Stimulated activated CD4-positive, alpha-beta T cell treated with anti-CD3 and anti-CD28 coated beads, TNF-alpha, amount 100 ng/mL, for 4 hours (primary cell): ENCODE results near the gene GARNL3.
A peak's percentile ranks its signal among the peaks of the same experiment; 100 is the strongest.

ENCODE experiments used
- DNase-seq, 3 experiments: peaks; one replicate each; pipeline ENCODE4 v3.0.0-alpha.2; 2020; ENCODE audit warnings: low read depth in 3 of 3

Gene GARNL3

DNA sequence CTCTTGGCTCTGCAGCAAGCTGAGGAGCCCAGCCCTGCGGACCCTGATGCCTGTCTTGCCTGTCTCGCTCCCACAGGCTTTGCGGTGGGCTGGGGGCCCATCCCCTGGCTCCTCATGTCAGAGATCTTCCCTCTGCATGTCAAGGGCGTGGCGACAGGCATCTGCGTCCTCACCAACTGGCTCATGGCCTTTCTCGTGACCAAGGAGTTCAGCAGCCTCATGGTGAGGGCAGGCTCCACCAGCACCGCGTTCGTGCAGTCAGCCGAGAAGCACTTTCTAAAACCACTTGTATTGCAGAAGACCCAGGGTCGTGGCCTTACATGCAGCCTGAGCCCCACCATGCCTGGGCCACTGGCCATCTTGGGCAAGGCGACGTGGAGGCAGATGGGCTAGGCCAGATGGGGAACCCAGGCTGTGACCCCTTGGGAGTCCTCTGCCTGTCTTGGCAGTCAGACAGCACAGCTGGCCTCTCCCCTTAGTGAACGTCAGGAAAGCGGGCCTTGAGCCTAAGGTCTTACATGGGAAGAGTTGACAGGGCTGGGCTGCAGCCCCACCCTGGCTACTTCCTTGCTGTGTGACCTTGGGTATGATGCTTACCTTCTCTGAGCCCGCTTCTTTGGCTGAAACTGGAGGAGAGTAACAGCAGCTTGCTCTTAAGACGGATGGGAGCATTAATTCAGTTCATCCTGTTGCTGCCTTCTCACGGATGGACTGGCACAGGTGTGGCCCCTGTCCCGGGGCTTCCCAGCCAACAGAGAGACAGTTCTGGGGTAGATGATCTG, 141.0 kb downstream of the GARNL3 start:
- no peak for DNase-seq

DNA sequence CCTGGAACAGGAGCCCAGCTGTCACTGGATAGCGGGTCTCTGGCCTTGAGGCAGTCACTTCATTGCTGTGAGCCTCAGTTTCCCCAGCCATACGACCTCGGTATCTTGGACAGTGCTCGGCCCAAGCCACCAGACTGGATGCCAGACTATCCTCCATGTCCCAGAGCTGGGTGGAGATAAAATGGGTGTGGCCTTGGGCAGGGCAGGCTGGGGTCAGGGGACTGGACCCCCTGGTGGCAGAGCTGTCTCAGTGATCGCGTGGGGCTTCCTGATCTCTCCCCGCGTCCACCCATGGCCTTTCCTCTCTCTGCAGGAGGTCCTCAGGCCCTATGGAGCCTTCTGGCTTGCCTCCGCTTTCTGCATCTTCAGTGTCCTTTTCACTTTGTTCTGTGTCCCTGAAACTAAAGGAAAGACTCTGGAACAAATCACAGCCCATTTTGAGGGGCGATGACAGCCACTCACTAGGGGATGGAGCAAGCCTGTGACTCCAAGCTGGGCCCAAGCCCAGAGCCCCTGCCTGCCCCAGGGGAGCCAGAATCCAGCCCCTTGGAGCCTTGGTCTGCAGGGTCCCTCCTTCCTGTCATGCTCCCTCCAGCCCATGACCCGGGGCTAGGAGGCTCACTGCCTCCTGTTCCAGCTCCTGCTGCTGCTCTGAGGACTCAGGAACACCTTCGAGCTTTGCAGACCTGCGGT, 142.4 kb downstream of the GARNL3 start:
- no peak for DNase-seq

DNA sequence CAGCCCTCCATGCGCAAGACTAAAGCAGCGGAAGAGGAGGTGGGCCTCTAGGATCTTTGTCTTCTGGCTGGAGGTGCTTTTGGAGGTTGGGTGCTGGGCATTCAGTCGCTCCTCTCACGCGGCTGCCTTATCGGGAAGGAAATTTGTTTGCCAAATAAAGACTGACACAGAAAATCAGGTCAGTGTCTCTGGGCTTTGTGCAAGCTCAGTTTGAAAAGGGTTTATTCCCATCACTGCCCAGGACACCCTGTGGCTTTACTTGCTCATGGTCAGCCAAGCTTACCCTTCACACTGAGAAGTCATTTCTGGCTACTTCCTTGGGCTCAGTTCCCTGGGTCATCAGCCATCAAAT, 142.9 kb downstream of the GARNL3 start:
- DNase-seq: no peak

- DNase-seq: no peak
Measured at GRCh38 chr9:127411122-127411521, 146.5 kb downstream of the GARNL3 start.

- no peak for DNase-seq
Measured at GRCh38 chr9:127415141-127415540, 150.6 kb downstream of the GARNL3 start.

GRCh38 chr9:127415657-127416056, 151.1 kb downstream of the GARNL3 start:
- DNase-seq: no peak

DNA sequence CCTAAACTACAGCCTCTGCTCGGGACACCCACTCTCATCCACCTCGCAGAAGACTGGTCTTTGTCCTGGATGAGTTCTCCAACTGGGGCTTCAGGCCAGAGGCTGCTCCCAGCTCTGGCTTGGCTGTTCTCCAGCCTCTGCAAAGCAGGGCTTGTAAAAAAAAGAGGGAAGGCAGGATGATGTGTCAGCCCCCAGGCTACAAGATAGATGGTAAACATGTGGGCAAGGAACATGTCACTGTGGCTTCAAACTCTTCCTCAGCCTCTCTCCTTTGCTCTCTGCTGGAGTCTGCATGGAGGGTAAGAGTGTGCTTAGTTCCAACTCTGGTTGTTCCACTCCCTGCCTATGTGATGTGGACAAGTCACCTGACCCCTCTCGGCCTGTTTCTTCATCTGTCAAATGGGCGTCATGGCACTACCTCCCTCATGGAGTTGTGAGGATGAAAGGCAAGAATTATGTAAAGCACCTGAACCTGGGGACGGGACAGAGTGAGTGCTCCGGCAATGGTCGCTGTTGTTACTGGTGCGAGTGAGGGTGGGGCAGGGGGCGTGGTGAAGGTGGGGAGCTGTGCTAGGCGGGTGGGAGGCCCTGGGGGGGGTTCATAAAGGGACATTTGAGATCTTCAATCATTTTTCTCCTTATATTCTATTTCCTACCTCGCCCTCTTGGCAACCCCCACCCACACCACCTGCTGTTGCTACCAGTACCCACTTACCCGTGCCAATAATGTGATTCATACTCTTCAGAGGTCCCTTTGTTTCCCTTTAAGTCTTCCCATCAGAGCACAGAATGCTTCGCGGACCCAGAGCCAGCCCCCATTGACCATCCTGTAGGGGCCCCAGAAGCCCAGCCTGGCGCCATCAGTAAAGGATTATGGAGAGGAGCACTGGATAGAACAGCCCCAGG, 152.8 kb downstream of the GARNL3 start:
- DNase-seq: no peak

DNA sequence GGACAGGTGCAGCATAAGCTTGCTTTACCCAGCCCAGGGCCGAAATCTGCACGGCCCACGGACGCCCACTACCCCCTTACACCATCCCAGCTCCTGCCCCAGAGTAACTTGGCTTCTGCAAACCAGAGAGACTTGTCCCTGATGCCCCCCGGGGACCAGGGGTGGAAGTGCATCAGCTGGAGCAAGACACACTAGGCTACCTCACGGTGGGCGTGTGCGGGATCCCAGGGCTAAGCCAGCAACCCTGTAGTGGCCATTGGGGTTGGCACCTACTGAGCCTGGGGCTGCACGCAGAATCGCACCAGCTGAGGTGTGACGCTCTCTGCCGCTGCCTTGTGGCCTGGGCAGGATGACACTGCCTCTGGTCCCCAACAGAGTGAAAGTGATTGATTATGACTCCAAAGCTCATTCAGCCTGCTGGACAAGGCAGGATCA, 153.5 kb downstream of the GARNL3 start:
- peak in 1 of 3 experiments; percentile 24 for DNase-seq

DNA sequence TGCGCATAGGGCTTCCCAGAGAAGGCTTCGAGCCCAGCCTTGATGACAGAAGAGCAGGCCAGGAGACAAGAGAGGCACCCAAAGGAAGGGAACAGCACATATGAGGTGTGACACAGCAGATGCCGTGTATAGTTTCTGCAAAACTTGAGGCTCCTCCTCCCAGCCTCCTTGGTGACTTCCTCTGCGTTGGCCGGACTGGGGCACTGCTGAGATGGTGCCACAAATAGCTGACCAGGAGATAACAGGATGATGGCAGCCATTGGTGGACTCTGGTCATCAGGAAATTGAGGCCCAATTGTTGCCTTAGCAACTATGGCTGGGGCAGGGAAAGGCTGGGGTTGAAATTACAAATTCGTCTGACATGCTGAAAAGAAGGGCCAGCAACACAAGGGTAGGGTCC, 154.8 kb downstream of the GARNL3 start:
- DNase-seq: no peak

GRCh38 chr9:127421057-127421456, 156.5 kb downstream of the GARNL3 start:
- DNase-seq: no peak

- DNase-seq: no peak
Measured at GRCh38 chr9:127422133-127422782, 157.7 kb downstream of the GARNL3 start.

DNA sequence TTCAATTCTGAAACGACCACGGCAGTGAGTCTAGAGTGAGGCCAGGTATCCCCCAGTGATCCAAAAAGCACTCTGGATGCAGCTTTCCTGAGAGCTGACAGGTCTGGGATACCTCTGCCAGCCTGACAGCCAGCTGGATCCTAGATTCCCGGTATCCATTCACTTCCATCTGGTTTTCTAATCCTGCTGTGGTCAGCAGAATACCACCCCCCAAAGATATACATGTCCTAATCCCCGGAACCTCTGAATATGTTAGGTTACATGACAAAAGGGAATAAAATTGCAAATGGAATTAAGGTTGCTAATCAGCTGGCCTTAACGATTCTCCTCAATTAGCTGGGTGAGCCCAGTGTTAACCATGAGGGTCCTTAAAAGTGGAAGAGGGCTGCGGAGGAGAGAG, 158.2 kb downstream of the GARNL3 start:
- DNase-seq: no peak

DNA sequence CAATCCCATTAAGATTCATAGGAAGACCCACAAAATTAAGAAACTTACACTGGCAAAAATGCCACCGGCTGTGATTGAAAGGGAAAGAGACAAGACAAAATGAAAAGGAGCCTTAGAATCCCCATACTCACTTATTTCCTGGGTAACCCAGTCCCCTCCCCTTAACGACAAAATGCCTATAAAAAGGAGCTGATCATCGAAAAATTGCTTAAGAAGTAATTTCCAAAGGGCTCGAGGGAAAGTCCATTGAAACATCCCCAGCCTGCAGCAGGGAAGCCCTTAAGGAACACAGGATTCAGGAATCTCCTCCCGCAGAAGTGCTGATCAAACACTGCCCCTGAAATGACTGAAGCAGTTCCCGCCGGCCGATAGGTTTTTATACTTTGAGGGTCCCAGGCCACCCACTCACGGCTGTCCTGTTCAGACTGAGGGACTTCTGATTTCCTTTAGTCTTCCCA, 158.9 kb downstream of the GARNL3 start:
- DNase-seq: no peak

DNA sequence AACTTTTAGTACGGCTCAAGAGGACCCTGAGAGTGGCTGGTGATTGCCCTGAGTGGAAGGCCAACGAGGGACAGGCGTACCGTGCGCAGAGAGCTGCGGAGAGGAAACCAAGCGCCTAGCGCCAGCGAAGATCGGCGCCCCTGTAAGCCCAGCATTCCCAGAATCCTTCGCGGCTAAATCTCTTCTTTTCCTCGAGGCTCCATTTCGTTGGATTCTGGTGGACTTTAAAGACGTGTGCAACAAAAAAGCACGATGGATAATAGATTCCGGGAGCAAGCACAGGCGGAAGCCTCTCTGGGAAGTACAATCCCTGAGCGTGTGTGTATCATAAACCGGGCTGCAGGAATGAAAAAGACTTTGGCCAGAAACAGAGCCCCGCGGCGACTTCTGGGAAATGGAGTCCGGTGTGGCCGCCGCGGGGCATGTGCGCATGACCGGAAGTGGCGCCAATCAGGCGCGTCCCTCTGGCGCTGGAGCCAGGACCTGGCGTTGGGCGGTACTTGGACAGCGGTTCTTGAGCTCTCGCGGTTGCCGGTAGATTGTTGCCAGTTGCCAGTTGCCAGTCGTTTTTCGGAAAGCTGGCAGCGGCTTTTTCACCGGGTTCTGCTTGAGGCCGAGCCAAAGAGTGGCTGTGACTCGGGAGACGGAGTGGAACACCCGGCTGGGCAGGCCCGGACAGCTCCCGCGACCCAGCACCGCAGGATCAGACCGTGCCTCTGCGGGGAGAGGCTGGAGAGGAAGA, 159.5 kb downstream of the GARNL3 start, which contains the start of gene ZNF79:
ZNF79 (plus strand) TSS at position 449 of the 742 bp plus-strand sequence. CDS start 406 bp downstream, outside the sequence.
- DNase-seq: peak; percentile 76 to 83 (median 81)

GRCh38 chr9:127424676-127424999, 160.1 kb downstream of the GARNL3 start:
- no peak for DNase-seq

DNA sequence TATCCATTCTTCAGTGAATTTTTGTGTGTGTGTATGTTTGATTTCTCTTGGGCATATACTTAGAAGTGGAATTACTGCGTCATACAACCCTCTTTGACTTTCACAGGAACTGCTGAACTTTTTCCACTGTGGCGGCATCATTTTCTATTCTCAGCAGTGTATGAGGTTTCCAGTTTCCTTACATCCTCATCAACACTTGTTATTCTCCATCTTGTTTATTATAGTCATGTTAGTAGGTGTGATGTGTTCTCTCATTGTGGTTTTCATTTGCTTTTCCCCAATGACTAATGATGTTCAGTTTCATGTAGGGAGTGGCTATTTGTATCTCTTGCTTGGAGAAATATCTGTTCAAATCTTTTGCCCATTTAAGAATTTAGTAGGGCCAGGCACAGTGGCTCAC, 162.2 kb downstream of the GARNL3 start:
- DNase-seq: no peak

DNA sequence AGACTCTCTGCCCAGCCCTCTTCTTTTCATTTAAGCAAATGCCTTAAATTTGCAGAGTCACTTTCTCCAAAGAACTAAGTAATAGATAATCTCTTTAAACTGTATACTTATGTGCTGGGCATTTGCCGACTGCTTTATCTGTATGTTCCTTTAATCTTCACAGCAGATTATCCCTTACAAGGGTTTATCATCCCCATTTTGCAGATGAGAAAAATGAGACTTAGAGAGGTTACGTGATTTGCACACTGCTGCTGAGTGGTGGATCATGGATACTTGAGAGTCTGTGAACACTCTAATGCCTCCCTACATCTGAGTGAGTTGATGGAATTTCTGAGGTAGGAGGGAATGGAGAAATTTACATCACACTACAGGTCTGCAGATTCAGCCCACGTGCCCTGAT, 163.8 kb downstream of the GARNL3 start:
- DNase-seq: no peak

GRCh38 chr9:127430415-127430814, 165.8 kb downstream of the GARNL3 start:
- DNase-seq: no peak

DNA sequence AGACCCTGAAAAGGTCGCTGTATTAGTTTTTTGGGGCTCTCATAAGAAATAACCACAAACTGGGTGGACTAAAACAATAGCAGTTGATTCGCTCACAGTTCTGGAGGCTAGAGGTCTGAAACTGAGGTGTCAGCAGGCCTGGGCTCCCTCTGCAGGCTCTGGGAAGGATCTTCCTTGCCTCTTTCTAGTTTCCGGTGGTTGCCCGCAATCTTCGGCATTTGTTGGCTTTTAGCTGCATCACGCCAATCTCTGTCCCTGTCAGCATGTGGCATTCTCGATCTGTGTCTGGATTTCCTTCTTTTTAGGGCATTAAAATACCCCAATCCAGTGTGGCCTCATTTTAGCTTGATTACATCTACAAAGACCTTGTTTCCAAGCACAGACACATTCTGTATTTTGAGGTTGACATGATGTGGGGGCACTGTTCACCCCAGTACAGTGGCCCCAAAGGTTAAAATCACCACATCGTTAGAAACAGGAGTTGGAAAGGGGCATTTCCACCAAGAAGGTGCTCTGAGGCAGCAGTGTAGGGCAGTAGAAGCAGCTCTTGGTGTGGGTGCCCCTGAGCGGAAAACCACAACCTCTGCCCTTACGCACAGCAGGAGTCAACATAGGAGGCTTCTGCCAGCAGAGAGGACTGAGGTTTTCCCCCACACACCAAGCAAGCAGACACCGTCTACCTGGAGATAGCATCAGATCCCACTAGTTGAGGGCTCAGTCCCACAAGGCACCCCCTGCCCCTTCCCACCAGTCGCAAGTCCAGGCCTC, 173.1 kb downstream of the GARNL3 start:
- DNase-seq: no peak

GRCh38 chr9:127438394-127438793, 173.8 kb downstream of the GARNL3 start:
- DNase-seq: no peak
